Kidney (tissue), 14 donors: ENCODE measurements around the gene DHRS7. TPM values are rescaled to one million over a fixed set of nuclear protein-coding genes. Genes with fewer than 3 reads are reported as not detected.

ENCODE experiments used
- DNase-seq, 5 donors: peaks; one replicate each; pipeline ENCODE4 v3.0.0-alpha.2; 2013 to 2020
- FAIRE-seq: peaks from 2 replicates; lab custom pipeline; 2012; peaks lifted over from hg19 to GRCh38; lab: Jason Lieb, UNC
- H3K27ac ChIP-seq, 2 donors: one replicate each; pipeline ENCODE4 v1.7.0; 2013; ENCODE audit warnings: low read depth in 2 of 2, low read length in 2 of 2, inconsistent platforms in 1 of 2
- H3K27me3 ChIP-seq: one replicate; pipeline ENCODE4 v1.7.1; 2013; ENCODE audit warnings: low read length, inconsistent platforms; ENCODE audit not compliant: control insufficient read depth, insufficient read depth
- H3K36me3 ChIP-seq, 3 donors: one replicate each; pipeline versions ENCODE4 v1.7.0 to v1.7.1; 2013; ENCODE audit warnings: low read length in 3 of 3, control low read depth in 1 of 3, inconsistent platforms in 1 of 3; ENCODE audit not compliant: insufficient read depth in 3 of 3, control insufficient read depth in 2 of 3
- H3K4me1 ChIP-seq, 3 donors: one replicate each; pipeline versions ENCODE4 v1.7.0 to v1.7.1; 2013; ENCODE audit warnings: low read length in 3 of 3, inconsistent platforms in 1 of 3, low read depth in 1 of 3; ENCODE audit not compliant: control insufficient read depth in 2 of 3, insufficient read depth in 2 of 3
- H3K4me3 ChIP-seq, 3 donors: one replicate each; pipeline versions ENCODE4 v1.7.0 to v1.8.1; 2013; ENCODE audit warnings: low read length in 3 of 3, control low read depth in 1 of 3, inconsistent platforms in 1 of 3
- H3K9ac ChIP-seq, 3 donors: one replicate each; pipeline versions ENCODE4 v1.7.0 to v1.7.1; 2013; ENCODE audit warnings: low read length in 3 of 3, control low read depth in 1 of 3, inconsistent platforms in 1 of 3
- H3K9me3 ChIP-seq, 3 donors: one replicate each; pipeline versions ENCODE4 v1.7.0 to v1.7.1; 2013; ENCODE audit warnings: low read length in 3 of 3, control low read depth in 1 of 3, inconsistent platforms in 1 of 3; ENCODE audit not compliant: control insufficient read depth in 2 of 3, insufficient read depth in 1 of 3
- intact Hi-C: fragments of 100-400 bp; cut with DNase I; formaldehyde crosslinking; loops from one replicate; pipeline ENCODE4 v1.11.1; 2022
- polyA plus RNA-seq: library from polyadenylated mRNA; stranded (reverse); fragments of 350-450 nt; fragmentation: Illumina TruSeq; extraction: RNeasy Lipid Tissue Mini Kit (QIAGEN cat#74804); gene quantifications from one replicate; pipeline ENCODE4 v1.2.3, GENCODE V29; 2014; ENCODE audit warnings: low read depth, low replicate concordance; ENCODE audit not compliant: insufficient read depth
- total RNA-seq: library from RNA; stranded (reverse); fragmentation: NEBNext Ultra II Directional; extraction: Animal tissue kit (Norgen Biotek cat#: 25700); gene quantifications from one replicate; pipeline ENCODE4 v1.2.1, GENCODE V29; 2021
- TF ChIP-seq, protein P1 (sequence below): IDR thresholded peaks from 3 replicates; pipeline ENCODE4 v1.5.1; 2012; ENCODE audit warnings: mild to moderate bottlenecking, moderate library complexity, borderline replicate concordance; ENCODE audit not compliant: insufficient read depth; ENCODE audit errors: extremely low read depth
- donor health status: control.
- donor health status: control.
- donor health status: control.
- donor health status: control.
- donor health status: control.
- donor health status: DM: yes; HTN: yes; CAD: no.
- donor health status: Normal renal cell carcinoma (clear cell type).

The DHRS7 gene
- total and polyA plus RNA-seq, 2 donors from 2014 or later, result 93.7 to 128 TPM

- Histone ChIP-seq H3K9ac (no peak overlapping the region), H3K27ac (no peak overlapping the region), H3K9me3 (peaks cover 0 to 4% (median 0%) of the 10 kb centered on the region in 3 donors), H3K27me3 (no peaks in the 10 kb centered on the region), H3K4me1 (no peaks in the 10 kb centered on the region), H3K4me3 (no peak overlapping the region), H3K36me3 (no peaks in the 10 kb centered on the region)
- no peak for DNase-seq
- TF ChIP-seq, protein P1, sequence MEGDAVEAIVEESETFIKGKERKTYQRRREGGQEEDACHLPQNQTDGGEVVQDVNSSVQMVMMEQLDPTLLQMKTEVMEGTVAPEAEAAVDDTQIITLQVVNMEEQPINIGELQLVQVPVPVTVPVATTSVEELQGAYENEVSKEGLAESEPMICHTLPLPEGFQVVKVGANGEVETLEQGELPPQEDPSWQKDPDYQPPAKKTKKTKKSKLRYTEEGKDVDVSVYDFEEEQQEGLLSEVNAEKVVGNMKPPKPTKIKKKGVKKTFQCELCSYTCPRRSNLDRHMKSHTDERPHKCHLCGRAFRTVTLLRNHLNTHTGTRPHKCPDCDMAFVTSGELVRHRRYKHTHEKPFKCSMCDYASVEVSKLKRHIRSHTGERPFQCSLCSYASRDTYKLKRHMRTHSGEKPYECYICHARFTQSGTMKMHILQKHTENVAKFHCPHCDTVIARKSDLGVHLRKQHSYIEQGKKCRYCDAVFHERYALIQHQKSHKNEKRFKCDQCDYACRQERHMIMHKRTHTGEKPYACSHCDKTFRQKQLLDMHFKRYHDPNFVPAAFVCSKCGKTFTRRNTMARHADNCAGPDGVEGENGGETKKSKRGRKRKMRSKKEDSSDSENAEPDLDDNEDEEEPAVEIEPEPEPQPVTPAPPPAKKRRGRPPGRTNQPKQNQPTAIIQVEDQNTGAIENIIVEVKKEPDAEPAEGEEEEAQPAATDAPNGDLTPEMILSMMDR, result no peak
- no peak for FAIRE-seq
- intact Hi-C loops, result loop anchor here (10.0 kb wide), 1 partner anchor 233 kb away; no protein-coding TSS in a partner anchor
Observed at GRCh38 chr14:60197629-60198303, 32.6 kb upstream of the DHRS7 start.

DNA sequence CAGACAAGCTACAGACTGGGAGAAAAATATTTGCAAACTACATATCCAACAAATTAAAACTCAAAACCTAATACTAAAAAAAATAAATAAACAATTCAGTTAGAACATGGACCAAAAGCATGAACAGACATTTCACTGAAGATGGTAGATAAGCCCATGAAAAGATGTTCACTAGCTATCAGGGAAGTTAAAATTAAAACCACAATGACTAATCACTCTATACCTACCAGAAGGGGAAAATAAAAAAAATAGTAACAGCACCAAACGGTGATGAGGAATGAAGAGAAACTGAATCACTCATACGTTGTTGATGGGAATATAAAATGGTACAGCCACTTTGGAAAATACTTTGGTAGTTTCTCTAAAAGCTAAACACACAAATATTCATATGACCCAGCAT, 31.1 kb upstream of the DHRS7 start:
- H3K27ac ChIP-seq, result no peak overlapping the region
- H3K9me3 ChIP-seq, result peaks cover 0 to 4% (median 0%) of the 10 kb centered on the region in 3 donors
- no peaks in the 10 kb centered on the region for H3K4me1 ChIP-seq
- H3K9ac ChIP-seq, result no peak overlapping the region
- no peaks in the 10 kb centered on the region for H3K27me3 ChIP-seq
- H3K36me3 ChIP-seq, result no peaks in the 10 kb centered on the region
- DNase-seq (no peak), FAIRE-seq (no peak)
- H3K4me3 ChIP-seq, result no peak overlapping the region
- intact Hi-C loops, result loop anchor here (10.0 kb wide), 1 partner anchor 231 kb away; no protein-coding TSS in a partner anchor
- TF ChIP-seq, protein P1, result no peak

- intact Hi-C loops, result loop anchor here (10.0 kb wide), 1 partner anchor 230 kb away; no protein-coding TSS in a partner anchor
- no peak overlapping the region for H3K27ac ChIP-seq
- H3K27me3 ChIP-seq, result no peaks in the 10 kb centered on the region
- peak overlapping the region in 1 of 3 donors; percentile 25 for H3K4me3 ChIP-seq
- DNase-seq (no peak), FAIRE-seq (no peak)
- TF ChIP-seq, protein P1, result peak; percentile 40
- H3K9ac ChIP-seq, result no peak overlapping the region
- H3K36me3 ChIP-seq, result no peaks in the 10 kb centered on the region
- peaks cover 0 to 4% (median 0%) of the 10 kb centered on the region in 3 donors for H3K9me3 ChIP-seq
- H3K4me1 ChIP-seq, result no peaks in the 10 kb centered on the region
Observed at GRCh38 chr14:60195179-60195810, 30.1 kb upstream of the DHRS7 start.
